Limb (tissue), 2 donors: ENCODE results near the gene CAPN2.
A peak's percentile ranks its signal among the peaks of the same experiment; 100 is the strongest.
"Not testable (repeated sequence)": the region's sequence is repeated elsewhere in the genome, so short reads cannot be mapped to it uniquely, and the experiment has no call there.

Experiments
- DNase-seq, 2 donors: peaks; one replicate each; pipeline ENCODE4 v3.0.0-alpha.2; 2016; ENCODE audit errors: extremely low spot score in 2 of 2

Gene CAPN2

DNA sequence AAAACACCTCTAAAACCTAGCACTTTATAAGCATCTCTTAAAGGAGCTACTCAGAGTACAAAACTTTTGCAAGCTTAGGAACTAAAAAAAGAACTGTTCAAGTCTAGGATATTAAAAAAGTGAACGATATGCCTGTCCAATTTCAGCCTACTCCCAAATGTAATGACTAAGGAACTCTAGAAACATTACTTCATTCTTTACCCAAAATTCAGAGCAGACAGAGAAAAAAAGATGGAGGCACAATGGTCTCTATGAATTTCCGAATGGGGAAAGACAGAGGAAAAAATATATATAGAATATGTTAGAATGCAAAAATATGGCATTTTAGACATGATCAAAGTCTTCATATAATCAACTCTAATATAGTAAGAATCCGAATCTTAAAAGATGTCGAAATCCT, 72.2 kb downstream of the CAPN2 start:
- no peak for DNase-seq

DNA sequence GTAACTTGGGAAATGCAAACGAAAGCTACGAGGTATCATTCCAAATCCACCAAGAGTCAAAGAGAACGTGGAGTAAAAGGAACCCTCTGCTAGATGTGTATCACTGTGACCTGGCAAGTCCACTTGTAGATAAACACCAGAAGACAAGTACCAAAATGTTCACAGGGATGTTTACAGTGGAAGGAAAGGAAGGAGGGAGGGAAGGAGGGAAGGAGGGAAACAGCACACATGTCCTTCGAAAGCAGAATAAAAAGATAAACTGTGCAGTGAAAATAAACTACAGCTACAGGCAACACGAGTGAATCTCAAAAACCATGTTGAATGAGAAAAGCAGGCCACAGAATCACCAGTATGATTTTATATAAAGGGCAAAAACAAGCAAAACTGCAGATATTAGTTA, 73.5 kb downstream of the CAPN2 start:
- no peak for DNase-seq

DNA sequence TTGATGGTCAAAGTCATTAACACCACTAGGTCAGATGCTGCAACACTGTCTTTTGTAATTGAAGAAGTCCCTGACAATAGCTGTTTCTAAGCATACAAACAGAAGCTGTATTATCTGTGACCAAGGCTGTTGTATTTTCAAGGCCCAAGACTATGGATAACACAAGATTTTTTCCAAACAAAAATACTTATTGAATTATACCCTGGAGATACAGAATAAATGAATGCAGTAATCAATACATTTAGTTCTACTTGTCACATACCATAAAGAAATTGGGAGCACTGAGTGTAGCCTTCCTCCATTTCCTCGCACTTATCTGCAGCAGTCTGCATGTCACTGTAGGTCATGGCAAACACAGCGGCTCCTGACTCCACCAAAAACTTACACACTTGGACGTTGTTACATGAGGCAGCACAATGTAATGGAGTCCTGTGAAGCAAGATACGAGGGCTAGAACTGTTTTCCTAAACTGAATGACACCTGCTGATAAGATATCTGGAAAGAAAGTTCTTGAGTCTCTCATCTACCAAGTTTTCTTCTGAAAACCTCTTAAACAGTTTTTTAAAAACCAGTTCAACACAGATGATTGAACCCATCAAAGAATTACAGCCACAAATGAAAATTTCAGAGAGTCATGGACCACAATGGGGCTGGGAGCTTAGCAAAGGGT, 76.5 kb downstream of the CAPN2 start:
- DNase-seq: no peak

DNA sequence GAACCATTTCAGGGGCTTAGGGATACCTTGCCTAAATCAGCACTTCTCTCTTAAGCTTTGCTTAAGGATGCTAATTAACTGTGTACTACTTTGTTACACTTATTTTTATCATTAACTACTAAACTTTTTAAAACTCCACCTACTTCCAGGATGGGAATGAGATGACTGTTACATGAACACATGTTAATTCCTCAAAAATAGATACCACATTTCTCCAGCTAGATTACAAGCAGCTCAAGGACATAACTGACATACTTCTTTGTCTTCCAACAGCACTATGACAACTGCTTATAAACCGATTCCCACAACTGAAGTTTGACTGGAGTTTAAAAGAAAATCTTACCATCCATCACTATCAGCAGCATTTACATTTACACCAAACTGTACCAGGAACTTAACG, 79.7 kb downstream of the CAPN2 start:
- DNase-seq: no peak

DNA sequence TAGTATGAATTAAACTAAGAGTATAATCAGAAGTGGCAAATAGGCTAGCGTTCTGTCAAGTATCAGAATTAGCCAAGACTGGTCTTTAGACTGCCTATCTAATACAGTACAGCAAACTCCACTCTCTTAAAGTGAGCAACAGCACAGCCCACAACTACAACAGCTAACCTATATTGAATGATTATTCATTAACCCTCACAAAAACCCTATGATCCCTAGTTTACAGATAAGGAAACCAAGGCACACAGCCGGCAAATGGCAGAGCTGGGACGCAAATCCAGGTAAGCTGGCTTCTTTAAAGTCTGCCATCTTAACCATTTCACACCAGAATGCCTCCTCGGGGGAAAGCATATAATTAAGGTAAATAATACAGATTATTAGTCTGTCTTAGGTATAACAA, 81.4 kb downstream of the CAPN2 start:
- no peak for DNase-seq

DNA sequence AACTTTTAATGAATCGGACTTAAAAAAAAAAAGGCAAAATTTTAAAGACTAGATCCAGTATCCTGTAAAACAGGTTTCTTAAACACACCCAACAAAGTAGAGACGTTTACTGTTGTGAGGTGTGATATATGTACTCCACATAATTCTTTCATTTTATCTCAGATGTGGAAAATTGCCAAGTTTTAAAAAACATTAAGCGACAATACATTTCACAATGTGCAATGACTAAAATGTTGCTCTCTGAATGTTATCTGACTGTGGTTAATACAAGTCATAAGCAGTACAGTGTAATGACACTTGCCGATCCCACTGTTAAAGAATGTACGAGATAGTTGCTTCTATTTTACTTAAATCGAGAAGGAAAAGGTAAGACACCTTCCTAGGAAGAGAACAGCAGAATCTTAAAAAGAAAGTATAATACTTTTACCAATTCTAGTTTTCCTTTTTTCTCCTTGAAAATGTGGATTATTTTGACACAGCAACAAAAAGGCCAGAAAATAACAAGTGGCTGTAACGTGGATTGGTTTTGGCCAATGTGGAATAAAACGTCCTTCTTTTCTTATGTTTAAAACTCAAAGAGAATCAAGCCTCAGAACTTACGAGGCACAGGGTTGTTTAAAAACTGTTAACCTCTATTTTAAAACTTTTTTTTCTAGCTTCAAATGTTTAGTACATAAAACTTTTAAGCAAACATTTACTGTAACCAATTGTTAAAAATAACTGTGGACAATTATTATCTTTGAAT, 82.0 kb downstream of the CAPN2 start:
- DNase-seq: no peak

DNA sequence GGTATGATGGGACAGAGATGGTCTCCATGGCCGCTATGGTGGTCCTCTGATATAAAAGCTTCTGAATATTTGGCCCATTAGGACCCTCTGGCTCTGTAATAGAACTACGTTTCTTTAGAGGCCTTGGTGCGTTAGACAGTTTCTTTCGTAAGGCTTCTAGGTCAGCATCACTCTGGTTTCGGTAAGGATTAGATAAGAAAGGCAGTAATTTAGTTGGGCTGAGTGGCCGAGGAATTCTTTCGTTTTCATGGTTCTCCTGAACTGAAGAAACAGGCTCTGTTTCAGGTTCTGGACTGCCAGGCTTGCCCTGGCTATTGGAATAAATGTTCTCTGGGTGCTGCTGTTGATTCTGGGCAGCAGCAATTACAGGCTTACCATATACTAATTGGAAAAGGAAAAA, 83.9 kb downstream of the CAPN2 start:
- DNase-seq: no peak

DNA sequence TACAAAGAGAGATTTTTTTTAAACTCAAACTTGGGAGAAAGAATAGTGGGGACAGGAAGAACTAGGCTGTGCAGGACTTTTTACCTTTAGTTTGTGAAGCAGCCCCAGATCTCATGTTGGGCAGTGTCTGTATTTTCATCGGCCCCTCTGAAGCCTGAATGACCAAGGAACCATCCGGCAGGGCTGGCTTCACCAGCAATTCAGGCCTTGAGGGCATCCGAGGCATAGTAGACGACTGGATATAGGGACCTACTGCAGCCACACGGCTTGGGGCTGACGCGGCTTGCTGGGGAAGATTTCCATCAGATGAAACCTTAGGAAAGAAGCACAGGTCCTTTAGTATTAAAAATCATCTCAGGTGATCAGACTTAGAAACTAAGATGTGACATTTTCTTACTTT, 89.7 kb downstream of the CAPN2 start:
- no peak for DNase-seq

DNA sequence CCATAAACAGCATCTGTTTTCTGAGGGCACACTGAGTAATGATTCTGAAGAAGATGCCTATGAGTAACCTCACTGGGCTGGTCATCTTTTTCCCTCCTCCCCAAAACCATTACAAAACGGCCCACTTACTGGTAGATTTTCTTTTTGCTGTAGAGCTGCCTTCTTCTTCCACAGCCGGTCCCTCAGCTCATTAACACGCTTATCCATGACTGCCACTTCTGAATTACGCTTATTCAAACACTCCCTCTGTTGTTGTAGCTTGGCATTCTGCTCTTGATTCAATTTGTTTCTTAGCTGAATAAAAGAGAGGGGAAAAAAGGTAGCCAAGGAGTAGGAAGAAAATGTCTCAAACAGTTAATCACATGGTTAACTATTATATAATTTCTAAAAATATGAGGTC, 90.3 kb downstream of the CAPN2 start:
- DNase-seq: no peak

DNA sequence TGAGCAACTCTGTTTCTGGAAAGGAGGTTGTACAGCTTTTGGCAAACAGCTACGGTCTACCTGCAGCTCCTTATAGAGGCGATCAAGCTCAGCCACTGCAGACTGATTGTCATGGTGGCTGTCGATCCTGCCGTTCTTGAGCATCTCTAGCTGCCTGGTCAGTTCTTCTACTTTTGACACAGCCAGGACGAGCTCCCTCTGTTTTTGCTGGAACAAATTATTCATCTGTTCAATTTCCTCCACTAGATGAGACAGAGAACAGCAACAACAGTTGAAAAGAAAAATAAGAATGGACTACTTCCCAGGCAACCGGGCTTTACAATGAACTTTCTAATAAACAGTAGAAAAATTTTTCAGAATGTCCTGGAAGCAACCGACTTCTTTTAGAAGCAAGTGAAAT, 90.9 kb downstream of the CAPN2 start:
- DNase-seq: no peak

DNA sequence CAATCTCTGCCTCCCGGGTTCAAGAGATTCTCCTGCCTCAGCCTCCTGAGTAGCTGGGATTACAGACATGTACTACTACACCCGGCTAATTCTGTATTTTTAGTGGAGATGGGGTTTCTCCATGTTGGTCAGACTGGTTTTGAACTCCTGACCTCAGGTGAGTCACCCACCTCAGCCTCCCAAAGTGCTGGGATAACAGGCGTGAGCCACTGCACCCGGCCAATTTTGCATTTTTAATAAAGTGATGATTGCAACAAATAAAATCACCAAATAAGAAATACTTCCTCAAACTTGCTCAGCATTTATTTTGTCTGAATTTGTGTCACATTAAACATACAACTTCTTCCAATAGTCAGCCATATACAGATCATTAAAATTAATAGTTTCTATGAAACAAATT, 97.6 kb downstream of the CAPN2 start:
- not testable (repeated sequence) for DNase-seq

DNA sequence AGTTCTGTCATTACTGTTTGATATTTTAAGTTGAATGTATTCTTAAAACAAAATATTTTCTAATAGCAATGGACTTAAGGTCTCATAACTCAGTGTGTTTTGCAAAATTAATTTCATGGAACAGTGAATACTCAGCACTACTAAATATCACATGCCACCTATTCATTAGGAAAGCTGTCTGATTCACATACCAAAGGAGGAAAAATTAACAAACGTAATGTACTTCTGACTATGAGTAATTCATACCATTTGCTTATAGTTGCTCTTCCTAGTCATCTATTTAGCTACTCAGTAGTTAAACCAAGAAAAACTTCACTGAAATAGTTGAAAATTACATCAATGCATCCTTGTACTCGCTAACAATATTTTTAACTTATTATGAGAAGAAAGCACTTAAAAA, 98.2 kb downstream of the CAPN2 start:
- DNase-seq: no peak

DNA sequence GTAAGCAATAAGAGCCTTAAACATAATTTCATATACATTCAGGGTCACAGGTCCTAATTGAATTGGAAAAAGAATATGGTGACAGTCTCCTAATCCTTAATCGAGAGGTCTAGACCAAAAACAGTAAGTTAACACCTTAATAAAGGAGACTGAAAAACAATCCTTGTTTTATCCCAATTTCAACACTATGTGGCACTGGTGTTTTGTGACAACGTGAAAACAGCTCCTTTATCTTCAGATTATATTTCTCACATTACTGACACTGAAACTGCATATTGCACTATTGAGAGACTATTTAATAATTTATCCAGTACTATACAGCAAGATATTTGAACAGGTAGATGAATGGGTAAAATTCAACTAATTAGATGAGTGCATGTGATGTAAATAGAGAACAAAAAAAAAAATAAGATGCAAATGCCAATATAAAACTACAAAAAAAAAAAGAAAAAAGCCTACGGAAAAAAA, 99.3 kb downstream of the CAPN2 start:
- peak in 1 of 2 donors; percentile 34 for DNase-seq

DNA sequence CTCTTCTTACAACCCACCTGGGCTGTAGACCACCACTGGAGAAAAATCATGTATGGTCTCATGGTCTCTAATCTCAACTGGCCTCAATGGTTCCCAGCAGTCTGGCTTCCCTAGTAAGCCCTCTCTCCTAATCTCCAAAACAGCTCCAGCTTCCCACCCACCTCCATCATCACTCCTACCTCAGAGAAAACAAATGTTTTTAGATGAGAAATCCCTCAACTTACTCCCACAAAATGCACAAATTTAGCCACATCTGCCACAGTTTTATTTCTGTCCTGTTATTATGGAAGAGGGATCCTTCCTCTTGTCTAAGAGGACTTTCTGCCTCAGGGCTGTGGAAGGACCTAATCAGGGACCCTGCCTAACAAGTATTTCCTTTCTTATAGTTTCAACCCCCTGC, 101.3 kb downstream of the CAPN2 start:
- no peak for DNase-seq

DNA sequence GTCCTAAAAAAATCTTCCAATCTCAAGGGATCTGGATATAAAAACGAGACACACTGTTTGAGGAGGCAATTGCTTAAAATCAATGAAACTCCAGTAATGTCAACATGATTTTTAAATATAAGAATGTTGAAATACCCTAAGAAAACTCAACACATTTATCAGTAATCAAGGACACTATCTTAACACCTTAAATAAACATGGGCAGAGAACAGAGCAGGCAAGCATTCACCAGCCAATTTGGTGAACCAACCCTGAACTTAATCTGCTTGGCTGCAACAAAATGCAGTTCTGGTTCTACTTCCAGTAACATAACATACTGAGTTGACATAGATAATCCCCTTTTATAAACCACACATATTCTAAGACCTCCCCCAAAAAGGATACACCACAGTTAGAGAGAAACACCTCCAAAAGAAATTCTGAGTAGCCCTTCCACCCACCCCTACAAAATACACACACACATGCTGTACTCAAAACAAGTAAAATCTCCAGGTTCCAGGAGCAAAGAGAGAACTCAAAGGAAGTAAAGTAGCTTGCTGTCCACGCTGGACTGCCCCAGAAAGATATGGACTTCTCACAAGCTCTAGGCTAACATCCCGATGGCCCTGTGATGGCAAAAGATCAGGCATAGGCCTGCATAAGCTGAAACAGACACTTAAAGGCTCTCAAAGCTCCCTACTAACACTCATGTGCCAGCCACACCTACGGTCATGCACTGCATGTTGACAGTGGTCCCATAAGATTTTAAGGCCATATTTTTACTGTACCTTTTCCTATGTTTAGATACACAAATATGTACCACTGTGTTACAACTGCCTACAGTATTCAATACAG, 102.9 kb downstream of the CAPN2 start:
- no peak for DNase-seq

DNA sequence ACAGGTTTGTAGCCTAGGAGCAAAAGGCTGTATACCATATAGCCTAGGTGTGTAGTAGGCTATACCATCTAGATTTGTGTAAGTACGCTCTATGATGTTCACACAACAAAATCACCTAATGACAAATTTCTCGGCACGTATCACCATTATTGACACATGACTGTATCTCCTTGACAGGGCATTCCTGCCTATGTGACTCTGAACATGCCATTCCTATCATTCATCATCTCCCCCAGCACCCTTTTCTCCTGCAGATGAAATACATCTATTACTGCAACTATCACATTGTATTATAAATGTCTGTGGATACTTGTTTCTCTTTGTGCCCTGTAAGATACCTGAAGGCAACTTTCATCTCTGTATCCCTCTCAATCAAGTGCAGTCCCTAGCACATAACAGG, 103.5 kb downstream of the CAPN2 start:
- DNase-seq: no peak

DNA sequence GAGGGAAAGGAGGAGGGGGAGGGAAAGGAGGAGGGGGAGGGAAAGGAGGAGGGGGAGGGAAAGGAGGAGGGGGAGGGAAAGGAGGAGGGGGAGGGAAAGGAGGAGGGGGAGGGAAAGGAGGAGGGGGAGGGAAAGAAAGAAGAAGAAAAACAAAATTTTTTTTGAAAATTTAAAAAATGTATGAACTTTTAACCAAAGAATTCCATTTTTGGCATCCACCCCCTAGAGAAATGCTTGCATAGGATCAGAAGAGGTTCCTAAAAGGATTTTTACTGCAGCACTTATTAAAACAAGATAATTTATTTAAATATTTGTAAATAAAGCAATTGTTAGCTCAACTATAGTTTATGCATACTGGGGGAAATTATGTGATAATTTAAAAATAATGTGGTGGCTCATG, 104.9 kb downstream of the CAPN2 start:
- not testable (repeated sequence) for DNase-seq

DNA sequence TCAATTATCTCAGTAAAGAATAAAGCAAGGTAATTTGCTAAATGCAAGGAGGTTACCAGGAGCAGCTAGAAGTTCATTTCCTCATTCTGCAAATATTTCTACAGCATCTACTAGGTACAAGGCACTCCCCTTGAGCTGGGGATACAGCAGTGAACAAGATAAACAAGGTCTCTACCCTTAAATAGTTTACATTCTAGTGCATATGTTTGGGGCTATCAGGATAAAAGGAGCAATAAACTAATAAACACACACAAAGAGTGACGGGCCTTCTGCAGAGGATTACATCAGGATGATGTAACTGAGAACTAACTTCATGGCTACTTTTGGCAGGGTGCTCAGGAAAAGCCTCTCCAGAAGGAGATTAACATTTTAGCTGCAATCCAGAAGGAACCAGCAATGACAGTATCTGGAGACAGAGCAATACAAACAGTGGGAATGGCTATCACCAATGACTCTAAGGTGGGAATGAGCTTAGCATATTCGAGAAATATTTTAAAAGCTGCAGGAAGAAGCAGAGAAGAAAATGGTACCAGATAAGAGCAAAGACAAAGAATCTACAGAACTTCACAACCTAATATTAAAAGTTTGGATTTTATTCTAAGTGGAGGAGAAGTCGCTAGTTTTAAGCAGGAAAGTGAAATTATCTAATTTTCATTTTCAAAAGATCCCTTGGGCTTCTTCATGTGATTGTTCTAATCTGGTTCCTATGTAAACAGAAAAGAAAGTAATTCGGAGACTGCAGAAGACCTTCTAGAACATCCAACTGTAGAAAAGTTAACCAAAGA, 107.6 kb downstream of the CAPN2 start:
- DNase-seq: no peak

DNA sequence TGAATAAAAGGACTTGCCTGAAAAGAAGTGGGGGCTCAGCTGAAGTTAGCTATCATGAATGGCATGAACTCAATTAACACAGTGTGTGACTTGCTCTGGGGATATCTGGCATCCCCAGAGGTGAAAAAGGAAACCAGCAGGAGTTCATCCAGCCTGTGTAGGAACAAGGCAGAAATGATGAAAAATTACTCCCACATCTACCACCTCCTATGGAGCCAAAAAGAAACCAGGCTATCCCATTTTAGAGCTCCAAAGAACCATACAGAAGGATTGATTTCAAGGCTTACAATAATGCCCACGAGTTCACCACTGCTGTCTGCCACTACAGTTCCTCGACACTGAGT, 108.1 kb downstream of the CAPN2 start:
- DNase-seq: no peak

DNA sequence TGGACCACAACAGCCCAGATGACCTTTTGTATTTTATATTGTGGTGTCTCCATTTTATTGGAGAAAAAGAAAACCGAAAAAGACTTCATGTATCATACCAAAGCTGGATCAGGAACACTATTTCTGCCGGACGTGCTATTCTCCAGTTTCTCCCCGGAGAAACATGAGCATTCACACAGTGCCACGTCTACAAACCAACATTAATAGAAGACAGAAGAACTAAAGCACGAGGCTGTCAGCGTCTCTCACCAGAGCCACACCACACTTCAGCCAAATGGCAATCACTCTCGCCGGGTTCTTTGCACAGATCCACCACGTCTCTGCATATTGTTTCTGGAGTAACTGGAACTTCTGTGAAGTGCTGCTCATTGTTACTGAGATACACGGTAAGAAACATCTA, 108.6 kb downstream of the CAPN2 start:
- DNase-seq: no peak

DNA sequence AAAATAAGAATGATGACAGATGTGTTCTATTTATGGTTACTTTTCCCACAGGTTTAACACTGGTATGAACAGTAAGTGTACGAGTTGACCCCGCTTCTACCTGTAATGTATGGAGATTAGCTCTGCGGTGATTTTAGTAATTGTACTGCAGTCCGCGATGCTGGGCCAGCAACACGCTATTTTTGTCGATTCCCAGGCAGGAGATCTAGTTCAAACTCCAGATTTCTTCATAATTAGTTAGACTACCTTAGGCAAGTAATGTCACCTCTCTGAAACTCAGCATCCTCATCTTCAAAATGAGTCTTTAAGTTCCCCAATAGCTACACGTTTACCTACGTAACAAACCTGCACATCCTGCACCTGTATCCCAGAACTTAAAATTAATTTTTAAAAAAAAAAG, 111.9 kb downstream of the CAPN2 start:
- DNase-seq: no peak

DNA sequence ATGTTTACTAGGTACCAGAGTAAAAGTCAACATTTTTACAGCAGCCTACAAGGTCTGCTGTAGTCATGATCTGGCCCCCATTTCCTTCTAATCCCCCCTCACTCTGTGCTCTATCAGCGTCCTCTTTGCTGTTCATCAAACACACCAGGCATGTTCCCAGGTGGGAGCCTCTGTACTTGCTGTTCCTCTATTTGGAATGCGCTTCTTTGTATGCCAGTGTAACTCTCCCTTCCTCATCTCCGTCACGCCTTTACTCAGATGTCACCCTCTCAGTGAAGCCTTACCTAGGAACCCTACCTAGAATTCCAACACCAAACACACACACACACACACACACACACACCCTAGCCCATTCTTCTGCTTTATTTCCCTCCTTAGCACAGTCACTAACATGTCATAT, 112.4 kb downstream of the CAPN2 start:
- no peak for DNase-seq
